ENCODE data around the gene SLC12A2. TPM values are rescaled to one million over a fixed set of nuclear protein-coding genes. Genes with fewer than 3 reads are reported as not detected.

Gene SLC12A2
- polyA plus RNA-seq, 1 of the 3 experiments (the other 2 are of a cell fraction), result 5.6 TPM

DNA sequence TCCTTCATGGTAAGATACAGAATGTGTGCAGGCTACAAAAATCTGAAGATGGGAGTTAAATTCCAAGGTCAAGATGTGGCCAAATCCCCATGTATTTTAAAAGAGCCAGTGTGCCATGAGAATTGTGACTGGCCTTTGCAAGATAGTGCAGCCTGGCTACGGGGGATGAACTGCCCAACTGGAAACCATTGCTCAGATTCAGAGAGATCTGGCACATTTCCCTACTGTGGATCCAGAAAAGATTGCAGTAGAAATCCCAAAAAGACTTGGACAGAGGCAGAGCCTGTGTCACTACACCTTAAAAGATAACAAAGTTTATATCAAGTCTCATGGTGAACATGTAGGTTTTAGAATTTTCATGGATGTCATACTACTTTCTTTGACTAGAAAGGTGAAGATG is 26.2 kb downstream of the SLC12A2 start:
- CTCF ChIA-PET, result no interaction called here
- H3K4me3 ChIP-seq (ENCODE audit: low read depth in 2 of 2, low read length in 1 of 2), result no peak overlapping the region
- H3K9ac ChIP-seq, result no peak overlapping the region
- peaks cover 9% of the 10 kb centered on the region; the same call in 1 of the 2 replicates for H3K79me2 ChIP-seq (ENCODE audit: insufficient read depth)
- peaks cover 7% of the 10 kb centered on the region for H3F3A ChIP-seq (replicated peaks; ENCODE audit: insufficient read depth)
- TF ChIP-seq, protein P1, sequence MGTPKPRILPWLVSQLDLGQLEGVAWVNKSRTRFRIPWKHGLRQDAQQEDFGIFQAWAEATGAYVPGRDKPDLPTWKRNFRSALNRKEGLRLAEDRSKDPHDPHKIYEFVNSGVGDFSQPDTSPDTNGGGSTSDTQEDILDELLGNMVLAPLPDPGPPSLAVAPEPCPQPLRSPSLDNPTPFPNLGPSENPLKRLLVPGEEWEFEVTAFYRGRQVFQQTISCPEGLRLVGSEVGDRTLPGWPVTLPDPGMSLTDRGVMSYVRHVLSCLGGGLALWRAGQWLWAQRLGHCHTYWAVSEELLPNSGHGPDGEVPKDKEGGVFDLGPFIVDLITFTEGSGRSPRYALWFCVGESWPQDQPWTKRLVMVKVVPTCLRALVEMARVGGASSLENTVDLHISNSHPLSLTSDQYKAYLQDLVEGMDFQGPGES (IDR thresholded peaks at IDR 0.05; ENCODE audit: low read depth, low read length), result no peak
- TF ChIP-seq EP300 (IDR thresholded peaks at IDR 0.05; ENCODE audit: borderline replicate concordance in 1 of 2, low read depth in 1 of 2, low read length in 1 of 2), result no peak
- TF ChIP-seq NRF1 (IDR thresholded peaks at IDR 0.05; ENCODE audit: low read depth, low read length), result no peak
- TF ChIP-seq TCF12 (IDR thresholded peaks at IDR 0.05), result no peak
- TF ChIP-seq RXRA (IDR thresholded peaks at IDR 0.05; ENCODE audit: borderline replicate concordance, low read depth), result no peak
- no peak for TF ChIP-seq SMC3 (IDR thresholded peaks at IDR 0.05; ENCODE audit: low read depth, low read length)
- TF ChIP-seq GATA2 (CRISPR knock-in tag; IDR thresholded peaks at IDR 0.05), result no peak
- TF ChIP-seq, protein P2, sequence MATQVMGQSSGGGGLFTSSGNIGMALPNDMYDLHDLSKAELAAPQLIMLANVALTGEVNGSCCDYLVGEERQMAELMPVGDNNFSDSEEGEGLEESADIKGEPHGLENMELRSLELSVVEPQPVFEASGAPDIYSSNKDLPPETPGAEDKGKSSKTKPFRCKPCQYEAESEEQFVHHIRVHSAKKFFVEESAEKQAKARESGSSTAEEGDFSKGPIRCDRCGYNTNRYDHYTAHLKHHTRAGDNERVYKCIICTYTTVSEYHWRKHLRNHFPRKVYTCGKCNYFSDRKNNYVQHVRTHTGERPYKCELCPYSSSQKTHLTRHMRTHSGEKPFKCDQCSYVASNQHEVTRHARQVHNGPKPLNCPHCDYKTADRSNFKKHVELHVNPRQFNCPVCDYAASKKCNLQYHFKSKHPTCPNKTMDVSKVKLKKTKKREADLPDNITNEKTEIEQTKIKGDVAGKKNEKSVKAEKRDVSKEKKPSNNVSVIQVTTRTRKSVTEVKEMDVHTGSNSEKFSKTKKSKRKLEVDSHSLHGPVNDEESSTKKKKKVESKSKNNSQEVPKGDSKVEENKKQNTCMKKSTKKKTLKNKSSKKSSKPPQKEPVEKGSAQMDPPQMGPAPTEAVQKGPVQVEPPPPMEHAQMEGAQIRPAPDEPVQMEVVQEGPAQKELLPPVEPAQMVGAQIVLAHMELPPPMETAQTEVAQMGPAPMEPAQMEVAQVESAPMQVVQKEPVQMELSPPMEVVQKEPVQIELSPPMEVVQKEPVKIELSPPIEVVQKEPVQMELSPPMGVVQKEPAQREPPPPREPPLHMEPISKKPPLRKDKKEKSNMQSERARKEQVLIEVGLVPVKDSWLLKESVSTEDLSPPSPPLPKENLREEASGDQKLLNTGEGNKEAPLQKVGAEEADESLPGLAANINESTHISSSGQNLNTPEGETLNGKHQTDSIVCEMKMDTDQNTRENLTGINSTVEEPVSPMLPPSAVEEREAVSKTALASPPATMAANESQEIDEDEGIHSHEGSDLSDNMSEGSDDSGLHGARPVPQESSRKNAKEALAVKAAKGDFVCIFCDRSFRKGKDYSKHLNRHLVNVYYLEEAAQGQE (IDR thresholded peaks at IDR 0.05; ENCODE audit: low read depth, low read length), result no peak
- no peak for TF ChIP-seq SIN3A (IDR thresholded peaks at IDR 0.05; ENCODE audit: borderline replicate concordance, low read depth, low read length)
- no peak for TF ChIP-seq TEAD4 (IDR thresholded peaks at IDR 0.05; ENCODE audit: borderline replicate concordance, insufficient read depth)
- TF ChIP-seq RCOR1 (IDR thresholded peaks at IDR 0.05; ENCODE audit: low read length), result no peak
- no peak for TF ChIP-seq POLR2AphosphoS5 (IDR thresholded peaks at IDR 0.05; ENCODE audit: low read depth, low read length)
- TF ChIP-seq, protein P3, sequence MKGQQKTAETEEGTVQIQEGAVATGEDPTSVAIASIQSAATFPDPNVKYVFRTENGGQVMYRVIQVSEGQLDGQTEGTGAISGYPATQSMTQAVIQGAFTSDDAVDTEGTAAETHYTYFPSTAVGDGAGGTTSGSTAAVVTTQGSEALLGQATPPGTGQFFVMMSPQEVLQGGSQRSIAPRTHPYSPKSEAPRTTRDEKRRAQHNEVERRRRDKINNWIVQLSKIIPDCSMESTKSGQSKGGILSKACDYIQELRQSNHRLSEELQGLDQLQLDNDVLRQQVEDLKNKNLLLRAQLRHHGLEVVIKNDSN (IDR thresholded peaks at IDR 0.05; ENCODE audit: borderline replicate concordance, low read depth), result no peak
- TF ChIP-seq MEF2A (IDR thresholded peaks at IDR 0.05; ENCODE audit: borderline replicate concordance, low read depth), result no peak
- no peak for TF ChIP-seq FOSL2 (IDR thresholded peaks at IDR 0.05; ENCODE audit: borderline replicate concordance, low read depth)
- TF ChIP-seq FOXM1 (IDR thresholded peaks at IDR 0.05; ENCODE audit: low read depth), result no peak
- TF ChIP-seq, protein P4, sequence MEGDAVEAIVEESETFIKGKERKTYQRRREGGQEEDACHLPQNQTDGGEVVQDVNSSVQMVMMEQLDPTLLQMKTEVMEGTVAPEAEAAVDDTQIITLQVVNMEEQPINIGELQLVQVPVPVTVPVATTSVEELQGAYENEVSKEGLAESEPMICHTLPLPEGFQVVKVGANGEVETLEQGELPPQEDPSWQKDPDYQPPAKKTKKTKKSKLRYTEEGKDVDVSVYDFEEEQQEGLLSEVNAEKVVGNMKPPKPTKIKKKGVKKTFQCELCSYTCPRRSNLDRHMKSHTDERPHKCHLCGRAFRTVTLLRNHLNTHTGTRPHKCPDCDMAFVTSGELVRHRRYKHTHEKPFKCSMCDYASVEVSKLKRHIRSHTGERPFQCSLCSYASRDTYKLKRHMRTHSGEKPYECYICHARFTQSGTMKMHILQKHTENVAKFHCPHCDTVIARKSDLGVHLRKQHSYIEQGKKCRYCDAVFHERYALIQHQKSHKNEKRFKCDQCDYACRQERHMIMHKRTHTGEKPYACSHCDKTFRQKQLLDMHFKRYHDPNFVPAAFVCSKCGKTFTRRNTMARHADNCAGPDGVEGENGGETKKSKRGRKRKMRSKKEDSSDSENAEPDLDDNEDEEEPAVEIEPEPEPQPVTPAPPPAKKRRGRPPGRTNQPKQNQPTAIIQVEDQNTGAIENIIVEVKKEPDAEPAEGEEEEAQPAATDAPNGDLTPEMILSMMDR (IDR thresholded peaks at IDR 0.05), result no peak
- TF ChIP-seq CHD2 (IDR thresholded peaks at IDR 0.05; ENCODE audit: low read length, partially characterized antibody), result no peak
- POLR2A ChIA-PET, result no interaction called here
- no peak overlapping the region for H3K4me2 ChIP-seq
- no peak for DNase-seq
- 89% methylated on average over 1 of the region's 1 CpG for WGBS (ENCODE audit: low lambda C conversion rate)
- H3K27ac ChIP-seq (ENCODE audit: low read depth in 2 of 2, low read length in 1 of 2), result no peak overlapping the region
- no peaks in the 10 kb centered on the region for H3K9me2 ChIP-seq
- H2AFZ ChIP-seq (ENCODE audit: low read depth), result no peak overlapping the region
- peaks cover 8 to 9% of the 10 kb centered on the region in 2 experiments for H3K36me3 ChIP-seq (replicated peaks in 1 of 2; ENCODE audit: control insufficient read depth in 1 of 2, insufficient read depth in 2 of 2, low read length in 1 of 2)
- no peaks in the 10 kb centered on the region for H3K4me1 ChIP-seq (ENCODE audit: control insufficient read depth in 1 of 2, insufficient read depth in 2 of 2, low read depth in 1 of 2, low read length in 1 of 2)
- H3K27me3 ChIP-seq (ENCODE audit: insufficient read depth), result no peaks in the 10 kb centered on the region
- no peaks in the 10 kb centered on the region for H3K9me3 ChIP-seq
- H4K20me1 ChIP-seq (ENCODE audit: insufficient read depth), result no peaks in the 10 kb centered on the region
